GM12878 (cell line): ENCODE measurements around the gene RGS19. TPM values are rescaled to one million over a fixed set of nuclear protein-coding genes. Genes with fewer than 3 reads are reported as not detected.
A peak's percentile ranks its signal among the peaks of the same experiment; 100 is the strongest.
"Not testable (repeated sequence)": the region's sequence is repeated elsewhere in the genome, so short reads cannot be mapped to it uniquely, and the experiment has no call there.

Experiments used
- ATAC-seq: fragments of 200-7000 bp; cut with Tn5 transposase; 3 replicates; pipeline ENCODE4 v1.9.1; 2020; ENCODE audit warnings: mild to moderate bottlenecking, moderate library complexity
- BruUV-seq: library from RNA; stranded (reverse); fragments of 400-500 nt; replicated peaks from 2 replicates; lab custom pipeline; 2021; lab: Mats Ljungman, UMichigan
- CTCF ChIA-PET: fragments of 300-600 bp; sonication (Branson Sonifier 250); formaldehyde crosslinking; extraction: SDS; loops from one replicate; lab custom pipeline; 2021; ENCODE audit warnings: inconsistent platforms; lab: Yijun Ruan, JAX
- POLR2A ChIA-PET: fragments of 350-600 bp; formaldehyde crosslinking; extraction: SDS; loops from one replicate; lab custom pipeline; 2021; ENCODE audit warnings: inconsistent platforms; lab: Charles Lee
- RAD21 ChIA-PET: fragments of 300-600 bp; sonication (Branson Sonifier 250); formaldehyde crosslinking; loops from one replicate; lab custom pipeline; 2023; ENCODE audit warnings: antibody characterized with exemption; ENCODE audit not compliant: unreplicated experiment; lab: Charles Lee
- SMC1A ChIA-PET: fragments of 300-600 bp; sonication (Branson Sonifier 250); formaldehyde crosslinking; loops from one replicate; lab custom pipeline; 2023; ENCODE audit not compliant: unreplicated experiment, uncharacterized antibody; lab: Charles Lee
- DNase-seq: peaks from one replicate; pipeline ENCODE4 v3.0.0-alpha.2; 2011; ENCODE audit warnings: low read depth, low spot score
- FAIRE-seq: peaks from 3 replicates; lab custom pipeline; 2011; peaks lifted over from hg19 to GRCh38; lab: Jason Lieb, UNC
- H2AFZ ChIP-seq: 2 replicates; pipeline ENCODE4 v1.6.0; 2011; ENCODE audit warnings: low read depth, low read length, control low read depth; ENCODE audit not compliant: control insufficient read depth
- H3K27ac ChIP-seq: 2 replicates; pipeline ENCODE4 v1.5.1; 2011; ENCODE audit warnings: control low read depth; ENCODE audit not compliant: control insufficient read depth, insufficient read depth
- H3K27me3 ChIP-seq, 2 experiments: replicated peaks in 1 of 2; 2 replicates each; pipeline versions ENCODE4 v1.6.0 to v1.6.1; 2011; ENCODE audit warnings: low read length in 1 of 2; ENCODE audit not compliant: control insufficient read depth in 2 of 2, insufficient read depth in 2 of 2
- H3K36me3 ChIP-seq, 2 experiments: 2 replicates each; pipeline ENCODE4 v1.5.1; 2011; ENCODE audit warnings: low read length in 1 of 2; ENCODE audit not compliant: control insufficient read depth in 2 of 2, insufficient read depth in 2 of 2
- H3K4me1 ChIP-seq: 2 replicates; pipeline ENCODE4 v1.6.1; 2011; ENCODE audit warnings: mild to moderate bottlenecking, low read length, moderate library complexity, mixed read lengths; ENCODE audit not compliant: control insufficient read depth, insufficient read depth
- H3K4me2 ChIP-seq: 2 replicates; pipeline ENCODE4 v1.6.0; 2011; ENCODE audit warnings: control low read depth; ENCODE audit not compliant: control insufficient read depth, insufficient read depth
- H3K4me3 ChIP-seq: fragments of 200-600 bp; sonication (generic); 2 replicates; pipeline ENCODE4 v1.5.1; 2016
- H3K79me2 ChIP-seq: 2 replicates; pipeline ENCODE4 v1.6.0; 2011; ENCODE audit warnings: low read length; ENCODE audit not compliant: control insufficient read depth, insufficient read depth
- H3K9ac ChIP-seq: 2 replicates; pipeline ENCODE4 v1.8.0; 2011; ENCODE audit warnings: low read length, control low read depth, mixed read lengths; ENCODE audit not compliant: control insufficient read depth, insufficient read depth
- H3K9me3 ChIP-seq: replicated peaks from 3 replicates; pipeline ENCODE4 v1.5.1; 2011; ENCODE audit warnings: mild to moderate bottlenecking, low read length; ENCODE audit not compliant: control insufficient read depth, insufficient read depth
- H4K20me1 ChIP-seq: 2 replicates; pipeline ENCODE4 v1.6.0; 2011; ENCODE audit not compliant: control insufficient read depth, insufficient read depth
- BMI1 ChIP-seq: fragments of 450-650 bp; IDR thresholded peaks from 2 replicates; pipeline ENCODE4 v1.6.1; 2016; ENCODE audit warnings: mild to moderate bottlenecking, moderate library complexity, borderline replicate concordance
- FOXK2 ChIP-seq: fragments of 450-650 bp; IDR thresholded peaks from 2 replicates; pipeline ENCODE4 v1.6.1; 2017; ENCODE audit warnings: mild to moderate bottlenecking, moderate library complexity
- SMARCA5 ChIP-seq: fragments of 450-650 bp; IDR thresholded peaks from 2 replicates; pipeline ENCODE4 v1.6.1; 2017; ENCODE audit warnings: mild to moderate bottlenecking
- WGBS: methylation state at CpG from one replicate; pipeline ENCODE4 v1.1.6; 2016; ENCODE audit warnings: low lambda C conversion rate; ENCODE audit not compliant: insufficient replicate concordance, insufficient coverage; ENCODE audit errors: missing lambda C conversion rate; 5-methylcytosine and 5-hydroxymethylcytosine counted together
- in situ Hi-C: fragments of 300-500 bp; cut with MboI; formaldehyde crosslinking; loops from 9 replicates; pipeline ENCODE4 v1.14.3; 2018; ENCODE audit warnings: mixed read lengths
- intact Hi-C: fragments of 100-400 bp; cut with micrococcal nuclease; formaldehyde crosslinking; loops from one replicate; pipeline ENCODE4 v1.14.2; 2022; ENCODE audit not compliant: unreplicated experiment
- polyA plus RNA-seq, 11 experiments: library from polyadenylated mRNA; depleted of rRNA in 4 of 11; unstranded in 6 of 11; stranded (reverse) in 5 of 11; fragments of >200 nt; fragmentation: Nextera tagmentation in 4 of 11; fragmentation: Illumina TruSeq in 1 of 11; extraction: Ambion mirVana in 4 of 11; extraction: Trizol in 1 of 11; gene quantifications; 1 replicate in 1 of 11; 2 replicates in 10 of 11; pipeline versions ENCODE4 v1.2.1 to v1.2.3, GENCODE V29; 2011 to 2016; ENCODE audit warnings: inconsistent platforms in 2 of 11, missing spikeins in 2 of 11, low read depth in 1 of 11
- total RNA-seq, 4 experiments: library from RNA; depleted of rRNA in 3 of 4; stranded (reverse); fragments of >200 nt in 3 of 4; fragmentation: Illumina TruSeq in 1 of 4; extraction: Trizol in 1 of 4; gene quantifications; 2 replicates each; pipeline versions ENCODE4 v1.2.1 to v1.2.3, GENCODE V29; 2013 to 2021

The RGS19 gene
- total and polyA plus RNA-seq, 10 of the 15 experiments (the other 5 are each of a cell fraction or from before 2014, with no cell fraction given), result 0.82 to 62.4 (median 39.8) TPM

GRCh38 chr20:64090165-64090564 lies 10.8 kb upstream of the RGS19 start:
- 29% methylated on average over 10 of the region's 10 CpGs for WGBS
- CTCF ChIA-PET, result interaction anchor here (0.9 kb wide), 1 partner anchor 10 kb away, joined by 4 read pairs; no protein-coding TSS in a partner anchor
- SMC1A ChIA-PET, result interaction anchor here (0.6 kb wide), 1 partner anchor 20 kb away, joined by 3 read pairs; no protein-coding TSS in a partner anchor
- RAD21 ChIA-PET, result no interaction called here
- H3K4me2 ChIP-seq, result no peak overlapping the region
- no TSS peak for BruUV-seq
- H3K36me3 ChIP-seq, result no peaks in the 10 kb centered on the region
- no peaks in the 10 kb centered on the region for H3K79me2 ChIP-seq
- FAIRE-seq (no peak), ATAC-seq (no peak), DNase-seq (no peak)
- POLR2A ChIA-PET, result no interaction called here
- in situ Hi-C loops, result no loop called here
- H2AFZ ChIP-seq, result no peak overlapping the region
- H3K9me3 ChIP-seq, result peaks cover 7% of the 10 kb centered on the region; the same call in 1 of the 3 replicates
- intact Hi-C loops, result no loop called here
- H3K27me3 ChIP-seq, result no peaks in the 10 kb centered on the region
- H4K20me1 ChIP-seq, result no peaks in the 10 kb centered on the region
- no peaks in the 10 kb centered on the region for H3K4me1 ChIP-seq
- H3K9ac ChIP-seq, result no peak overlapping the region
- H3K4me3 ChIP-seq, result no peak overlapping the region
- no peak overlapping the region for H3K27ac ChIP-seq
- TF ChIP-seq SMARCA5 (no peak), BMI1 (peak; percentile 74), FOXK2 (0 out of 2 replicates have a peak, but pooled peaks have one; percentile 15)

DNA sequence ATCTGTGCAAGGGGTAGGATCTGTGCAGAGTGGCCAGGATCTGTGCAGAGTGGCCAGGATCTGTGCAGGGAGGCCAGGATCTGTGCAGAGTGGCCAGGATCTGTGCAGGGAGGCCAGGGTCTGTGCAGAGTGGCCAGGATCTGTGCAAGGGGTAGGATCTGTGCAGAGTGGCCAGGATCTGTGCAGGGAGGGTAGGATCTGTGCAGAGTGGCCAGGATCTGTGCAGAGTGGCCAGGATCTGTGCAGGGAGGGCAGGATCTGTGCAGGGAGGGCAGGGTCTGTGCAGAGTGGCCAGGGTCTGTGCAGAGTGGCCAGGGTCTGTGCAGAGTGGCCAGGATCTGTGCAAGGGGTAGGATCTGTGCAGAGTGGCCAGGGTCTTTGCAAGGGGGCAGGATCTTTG lies 9.3 kb upstream of the RGS19 start:
- not testable (repeated sequence) for H4K20me1 ChIP-seq, H3K9ac ChIP-seq

DNA sequence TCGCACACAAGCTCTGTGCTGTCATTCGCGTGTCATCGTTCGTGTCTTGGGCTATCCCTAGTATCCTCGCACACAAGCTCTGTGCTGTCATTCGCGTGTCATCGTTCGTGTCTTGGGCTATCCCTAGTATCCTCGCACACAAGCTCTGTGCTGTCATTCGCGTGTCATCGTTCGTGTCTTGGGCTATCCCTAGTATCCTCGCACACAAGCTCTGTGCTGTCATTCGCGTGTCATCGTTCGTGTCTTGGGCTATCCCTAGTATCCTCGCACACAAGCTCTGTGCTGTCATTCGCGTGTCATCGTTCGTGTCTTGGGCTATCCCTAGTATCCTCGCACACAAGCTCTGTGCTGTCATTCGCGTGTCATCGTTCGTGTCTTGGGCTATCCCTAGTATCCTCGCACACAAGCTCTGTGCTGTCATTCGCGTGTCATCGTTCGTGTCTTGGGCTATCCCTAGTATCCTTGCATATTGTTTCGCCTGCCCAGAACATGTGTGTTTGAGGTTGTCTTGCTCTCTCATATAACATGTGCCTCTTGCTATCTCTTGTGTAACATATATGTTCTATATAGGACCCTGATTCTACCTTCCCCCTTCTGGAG lies 8.0 kb upstream of the RGS19 start:
- FAIRE-seq, ATAC-seq, H3K4me3 ChIP-seq, H3K36me3 ChIP-seq, H3K79me2 ChIP-seq, H3K4me1 ChIP-seq, POLR2A ChIA-PET, H3K9me3 ChIP-seq, BruUV-seq, H4K20me1 ChIP-seq, DNase-seq, H3K4me2 ChIP-seq, intact Hi-C loops, H3K27me3 ChIP-seq, in situ Hi-C loops, RAD21 ChIA-PET, H3K9ac ChIP-seq, H2AFZ ChIP-seq, H3K27ac ChIP-seq: not testable (repeated sequence)
- ChIA-PET SMC1A (interaction anchor here (0.7 to 2.4 kb wide), 2 partner anchors 16 to 33 kb away, joined by 4 to 10 read pairs; no protein-coding TSS in a partner anchor), CTCF (interaction anchor here (1.4 kb wide), 1 partner anchor 14 kb away, joined by 5 read pairs; no protein-coding TSS in a partner anchor)
- 88% methylated on average over 10 of the region's 36 CpGs for WGBS

More for the DNA sequence above, 9.3 kb upstream of the RGS19 start:
- DNase-seq, H3K36me3 ChIP-seq, H3K79me2 ChIP-seq, H2AFZ ChIP-seq, H3K9me3 ChIP-seq, H3K27ac ChIP-seq, intact Hi-C loops, CTCF ChIA-PET, BruUV-seq, H3K4me1 ChIP-seq, POLR2A ChIA-PET, RAD21 ChIA-PET, in situ Hi-C loops, H3K4me3 ChIP-seq, SMC1A ChIA-PET, H3K4me2 ChIP-seq, ATAC-seq, H3K27me3 ChIP-seq: not testable (repeated sequence)
- FAIRE-seq, result peak; percentile 27
